Lung (tissue), 12 donors: Measurements from ENCODE around the gene KIAA0408. TPM values are rescaled to one million over a fixed set of nuclear protein-coding genes. Genes with fewer than 3 reads are reported as not detected.

Experiments used
- ATAC-seq: fragments of 200-7000 bp; cut with Tn5 transposase; one replicate; pipeline ENCODE4 v1.9.1; 2020; ENCODE audit warnings: moderate number of reproducible peaks; ENCODE audit not compliant: insufficient read depth, low FRiP score
- DNase-seq, 3 donors: peaks; one replicate each; pipeline ENCODE4 v3.0.0-alpha.2; 2013 to 2017
- H3K27ac ChIP-seq, 2 donors: one replicate each; pipeline ENCODE4 v1.5.1; 2013; ENCODE audit warnings: mild to moderate bottlenecking in 2 of 2, moderate library complexity in 2 of 2, control low read depth in 1 of 2, inconsistent platforms in 1 of 2, low read depth in 1 of 2, low read length in 1 of 2
- H3K27me3 ChIP-seq, 3 donors: one replicate each; pipeline ENCODE4 v1.5.1; 2013; ENCODE audit warnings: low read length in 2 of 3; ENCODE audit not compliant: control insufficient read depth in 3 of 3, insufficient read depth in 3 of 3
- H3K36me3 ChIP-seq, 4 donors: one replicate each; pipeline ENCODE4 v1.5.1; 2013; ENCODE audit warnings: low read length in 4 of 4, mild to moderate bottlenecking in 1 of 4, moderate library complexity in 1 of 4; ENCODE audit not compliant: control insufficient read depth in 4 of 4, insufficient read depth in 4 of 4
- H3K4me1 ChIP-seq, 5 donors: one replicate each; pipeline ENCODE4 v1.5.1; 2013; ENCODE audit warnings: low read length in 5 of 5, mild to moderate bottlenecking in 2 of 5, moderate library complexity in 1 of 5; ENCODE audit not compliant: control insufficient read depth in 5 of 5, insufficient read depth in 5 of 5
- H3K4me3 ChIP-seq: one replicate; pipeline ENCODE4 v1.5.1; 2013; ENCODE audit warnings: mild to moderate bottlenecking, control low read depth, moderate library complexity
- H3K9ac ChIP-seq, 2 donors: one replicate each; pipeline ENCODE4 v1.5.1; 2013; ENCODE audit warnings: low read length in 2 of 2, control low read depth in 1 of 2; ENCODE audit not compliant: insufficient read depth in 1 of 2
- H3K9me3 ChIP-seq, 4 donors: one replicate each; pipeline ENCODE4 v1.5.1; 2013; ENCODE audit warnings: low read length in 3 of 4, mild to moderate bottlenecking in 1 of 4, moderate library complexity in 1 of 4; ENCODE audit not compliant: control insufficient read depth in 4 of 4, insufficient read depth in 3 of 4
- CTCF ChIP-seq: IDR thresholded peaks from 2 replicates; pipeline ENCODE4 v1.5.1; 2012; ENCODE audit warnings: mild to moderate bottlenecking; ENCODE audit errors: control extremely low read depth, extremely low read depth
- WGBS, 2 donors: extraction: QIAGEN DNeasy Blood & Tissue Kit; methylation state at CpG; one replicate each; pipeline ENCODE4 v1.1.7; 2013; 5-methylcytosine and 5-hydroxymethylcytosine counted together
- polyA plus RNA-seq, 2 donors: library from polyadenylated mRNA; stranded (reverse); fragments of 200-250 nt; gene quantifications; one replicate each; pipeline ENCODE4 v1.2.1, GENCODE V29; 2013
- total RNA-seq, 2 donors: library from RNA; depleted of rRNA in 1 of 2; stranded (reverse); fragments of >200 nt in 1 of 2; gene quantifications; one replicate each; pipeline ENCODE4 v1.2.1, GENCODE V29; 2014 to 2021
- donor health status: control.
- donor health status: control.
- donor health status: Bipolar disorder and iron deficiency.
- donor health status: healthy.
- donor health status: DM: yes; HTN: yes; CAD: no.

The KIAA0408 gene
- total and polyA plus RNA-seq, 4 donors, result 2.9 to 73.0 (median 20.8) TPM

- Histone ChIP-seq H3K27ac (peak overlapping the region in 1 of 2 donors; percentile 73), H3K4me1 (peaks cover 0 to 65% (median 0%) of the 10 kb centered on the region in 5 donors), H3K9ac (peak overlapping the region in 1 of 2 donors; percentile 99)
These were observed 372 bp downstream of the KIAA0408 start for GRCh38 chr6:127458817-127459216.

DNA sequence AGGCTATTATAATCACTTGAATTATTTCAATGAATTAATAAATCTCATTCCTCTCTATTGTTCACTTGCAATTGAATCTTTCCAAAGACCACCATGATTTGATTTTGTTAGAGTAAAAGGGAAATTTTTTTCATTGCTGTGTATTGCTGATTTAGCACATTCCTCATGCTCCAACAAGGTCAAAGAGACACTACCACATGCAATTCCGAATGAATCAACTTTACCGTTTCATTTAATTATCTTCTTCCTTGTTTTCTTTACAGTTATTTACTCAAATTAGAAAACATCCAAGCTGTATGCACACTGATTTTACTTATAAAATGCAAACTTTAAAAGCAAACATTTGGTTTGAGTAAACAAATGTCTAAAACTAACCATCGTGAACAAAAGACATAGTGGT is 967 bp downstream of the KIAA0408 start:
- ATAC-seq (no peak), DNase-seq (peak in 2 of 3 donors; percentile 53 to 77)
- H3K9me3 ChIP-seq, result no peaks in the 10 kb centered on the region
- H3K27ac ChIP-seq, result no peak overlapping the region
- TF ChIP-seq CTCF, result no peak
- no peaks in the 10 kb centered on the region for H3K27me3 ChIP-seq
- H3K4me3 ChIP-seq, result no peak overlapping the region
- no peaks in the 10 kb centered on the region for H3K36me3 ChIP-seq
- peak overlapping the region in 1 of 2 donors; percentile 99 for H3K9ac ChIP-seq
- peaks cover 0 to 66% (median 0%) of the 10 kb centered on the region in 5 donors for H3K4me1 ChIP-seq
- WGBS, 2 donors, result 46 to 68% methylated on average over 3 of the region's 3 CpGs

More at GRCh38 chr6:127458817-127459216, 372 bp downstream of the KIAA0408 start:
- 41 to 66% methylated on average over 4 of the region's 4 CpGs for WGBS, 2 donors
- ATAC-seq (peak; percentile 59), DNase-seq (peak; percentile 60 to 86 (median 85))
- no peaks in the 10 kb centered on the region for H3K36me3 ChIP-seq
- TF ChIP-seq CTCF, result no peak
- no peaks in the 10 kb centered on the region for H3K9me3 ChIP-seq
- H3K27me3 ChIP-seq, result no peaks in the 10 kb centered on the region
- H3K4me3 ChIP-seq, result peak overlapping the region; percentile 42

DNA sequence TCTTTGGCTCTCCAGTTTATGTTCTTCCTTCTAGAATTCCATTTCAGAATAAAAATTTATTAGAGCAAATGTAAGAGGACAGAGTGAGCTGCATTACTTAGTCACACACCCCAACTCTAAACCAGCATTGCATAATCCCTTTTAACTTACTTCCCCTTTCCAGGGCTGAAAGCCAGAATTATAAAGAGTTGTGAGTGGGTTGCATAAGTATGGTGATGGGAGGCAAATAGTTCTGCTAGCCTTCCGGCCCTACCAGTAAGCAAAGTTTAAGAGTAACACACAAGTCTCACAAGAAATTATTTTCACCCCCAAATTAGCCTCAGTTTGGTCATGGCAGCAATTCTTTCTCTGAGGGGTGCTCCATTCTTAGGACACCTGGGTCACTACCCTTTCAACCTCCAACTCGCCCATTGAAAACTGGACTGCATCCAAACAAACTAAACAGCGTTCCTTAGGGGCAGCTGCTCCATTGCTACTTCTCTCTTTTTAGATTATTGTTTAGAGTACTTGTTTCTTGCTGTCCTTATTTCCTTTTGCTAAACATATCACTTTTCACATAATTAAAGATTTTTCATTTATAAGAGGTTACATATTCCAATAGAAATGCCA is 1.6 kb downstream of the KIAA0408 start:
- Histone ChIP-seq H3K27ac (peak overlapping the region; percentile 33 to 83), H3K4me1 (peaks cover 0 to 69% (median 0%) of the 10 kb centered on the region in 5 donors), H3K9me3 (no peaks in the 10 kb centered on the region), H3K36me3 (no peaks in the 10 kb centered on the region), H3K4me3 (no peak overlapping the region), H3K27me3 (no peaks in the 10 kb centered on the region), H3K9ac (peak overlapping the region in 1 of 2 donors; percentile 99)
- TF ChIP-seq CTCF, result no peak
- DNase-seq (peak; percentile 71 to 97 (median 97)), ATAC-seq (peak; percentile 73)
- WGBS, 2 donors, result 19 to 31% methylated on average over 3 of the region's 3 CpGs
